Measurements from ENCODE around the gene CYP4A22.
A peak's percentile ranks its signal among the peaks of the same experiment; 100 is the strongest.

CYP4A22 gene

DNA sequence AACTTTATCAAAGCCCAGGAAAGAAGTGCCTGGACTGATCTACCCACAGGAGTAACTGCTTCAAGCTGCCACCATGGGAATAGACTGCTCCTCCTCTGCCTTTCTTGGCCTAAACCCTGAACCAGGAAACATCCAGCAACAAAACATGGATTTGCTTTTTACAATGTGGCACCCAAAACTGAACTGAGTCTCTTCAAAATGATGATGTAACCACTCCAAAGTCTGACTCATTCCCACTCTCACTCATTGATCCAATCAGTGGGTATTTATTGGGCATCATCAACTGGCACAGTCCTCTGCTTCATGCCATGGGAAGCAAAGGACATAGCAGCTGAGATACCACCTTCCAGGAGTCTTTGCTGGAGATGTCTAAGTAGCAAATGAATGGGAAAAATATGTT is 23.5 kb downstream of the CYP4A22 start:
- no peak for DNase-seq

DNA sequence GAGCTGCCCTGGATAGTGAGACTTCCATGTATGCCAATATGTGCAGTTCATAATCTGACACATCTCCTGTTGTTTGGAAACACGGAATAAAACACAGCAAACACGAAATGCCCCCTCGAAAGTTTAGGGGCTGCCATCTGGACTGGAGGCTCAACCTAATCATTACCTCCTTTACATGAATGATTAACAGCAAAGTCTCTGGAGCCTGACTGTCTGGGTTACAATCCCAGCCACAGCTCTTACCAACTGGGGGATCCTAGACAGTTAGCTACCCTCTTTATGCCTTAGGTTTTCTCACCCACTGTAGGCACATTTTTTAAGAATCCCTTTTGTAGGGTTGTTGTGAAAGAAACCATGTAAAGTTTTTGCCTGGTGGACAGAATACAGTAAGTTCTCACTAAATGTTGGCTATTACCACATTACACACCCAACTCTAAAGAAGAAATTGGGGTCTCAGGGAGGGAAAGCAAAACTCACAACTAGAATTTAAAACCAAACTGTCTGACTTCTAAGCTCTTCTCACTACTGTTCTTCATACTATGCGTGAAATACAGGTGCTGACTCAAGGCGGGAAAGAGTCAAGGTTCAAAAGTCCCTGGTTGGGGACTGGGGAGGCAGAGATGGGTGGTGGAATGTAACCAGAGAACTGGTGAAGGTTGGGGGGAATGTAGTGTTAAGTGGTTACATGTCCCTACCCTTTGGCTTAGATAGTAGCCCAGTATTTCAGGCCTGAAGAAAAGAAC is 24.2 kb downstream of the CYP4A22 start:
- DNase-seq = no peak

DNA sequence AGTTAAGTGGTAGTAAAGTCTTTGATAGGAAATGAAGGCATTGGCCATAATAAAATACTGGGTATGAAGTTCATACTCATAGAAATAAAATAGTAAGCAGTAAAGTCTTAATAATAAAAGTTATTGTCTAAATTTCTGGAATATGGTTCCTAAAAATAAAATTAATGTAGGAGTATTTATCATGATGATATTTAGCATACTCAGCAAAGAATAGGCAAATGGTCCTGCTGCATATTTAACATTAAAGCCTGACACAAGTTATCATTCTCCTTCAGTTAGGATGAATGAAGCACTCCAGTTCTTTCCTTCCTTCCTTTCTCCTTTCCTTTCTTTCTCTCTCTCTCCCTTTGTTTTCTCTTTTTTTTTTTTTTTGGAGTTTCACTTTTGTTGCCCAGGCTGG is 27.3 kb downstream of the CYP4A22 start:
- no peak for DNase-seq

- DNase-seq = no peak
Measured at GRCh38 chr1:47172782-47173181, 35.5 kb downstream of the CYP4A22 start.

- no peak for DNase-seq
Measured at GRCh38 chr1:47174656-47175020, 37.4 kb downstream of the CYP4A22 start.

DNA sequence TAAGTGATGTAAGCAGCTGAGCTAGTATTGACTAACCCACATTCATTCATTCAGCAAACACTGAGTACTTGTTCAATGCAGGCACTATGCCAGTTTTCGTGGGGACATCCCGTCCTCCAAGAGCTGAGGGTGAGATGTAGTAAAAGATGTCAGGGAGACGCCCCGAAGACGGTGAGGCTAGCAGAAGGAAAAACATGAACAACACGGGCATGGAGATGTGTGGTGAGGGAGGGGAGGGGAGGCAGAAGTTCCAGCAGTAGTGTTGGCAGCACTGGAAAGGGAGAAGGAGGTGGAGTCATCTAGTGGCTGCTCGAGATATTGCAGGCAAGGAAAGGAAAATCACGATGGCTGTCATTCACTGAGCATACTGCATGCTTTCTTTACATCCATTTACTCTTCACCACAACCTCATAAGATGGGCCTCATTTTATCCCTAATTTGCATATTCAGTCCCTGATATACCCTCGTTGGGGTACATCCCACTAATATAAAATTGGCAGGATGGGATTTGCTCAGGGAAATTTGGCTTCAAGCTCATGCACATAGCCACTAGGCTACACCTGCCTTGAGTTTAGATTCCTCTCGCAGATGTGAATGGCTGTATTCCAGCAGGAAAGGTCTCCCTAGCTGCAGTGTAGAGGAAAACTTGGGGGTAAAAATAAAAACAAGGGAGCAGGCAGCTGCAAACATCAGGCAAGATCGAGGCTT is 38.1 kb downstream of the CYP4A22 start:
- DNase-seq = peak; percentile 18 to 72

DNA sequence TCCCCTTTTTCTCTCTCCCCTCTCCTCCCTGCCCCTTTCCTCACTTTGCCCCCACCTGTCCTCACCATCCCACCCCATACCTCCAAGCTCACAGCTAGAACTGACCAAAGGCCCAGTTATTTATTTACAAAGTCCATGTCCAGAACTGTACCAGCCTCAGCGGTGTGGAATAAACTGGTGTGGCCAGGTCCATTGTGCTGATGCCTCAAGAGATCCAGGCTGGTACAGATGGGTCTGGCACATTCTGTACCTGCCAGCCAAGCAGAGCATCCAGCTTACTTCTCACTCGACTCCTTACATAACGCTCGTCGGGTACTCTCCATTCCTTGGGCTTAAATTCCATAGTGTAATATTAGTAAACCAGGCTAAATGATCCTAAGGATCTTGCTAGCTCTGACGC is 40.8 kb downstream of the CYP4A22 start:
- DNase-seq = no peak

DNA sequence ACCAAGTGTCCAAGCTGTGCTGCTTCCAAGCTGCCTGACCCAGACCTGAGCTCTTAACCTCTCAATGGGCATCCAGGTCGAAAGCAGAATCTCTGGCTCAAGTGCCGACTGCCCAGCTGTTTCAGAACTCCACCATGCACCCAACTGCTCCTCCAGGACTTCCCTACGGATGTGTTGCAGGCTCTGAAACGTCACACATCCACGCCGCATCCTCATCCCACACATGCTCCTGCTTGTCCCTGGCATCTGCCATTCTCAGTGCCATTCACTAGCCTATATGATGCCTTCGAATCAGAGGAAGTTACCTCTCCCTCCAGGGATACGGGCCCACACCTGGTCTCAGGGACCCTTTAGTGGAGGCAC is 41.4 kb downstream of the CYP4A22 start:
- no peak for DNase-seq

- peak; percentile 79 to 91 for DNase-seq
Measured at GRCh38 chr1:47179017-47179987, 42.1 kb downstream of the CYP4A22 start.

- DNase-seq = no peak
Measured at GRCh38 chr1:47179988-47180563, 42.8 kb downstream of the CYP4A22 start.

DNA sequence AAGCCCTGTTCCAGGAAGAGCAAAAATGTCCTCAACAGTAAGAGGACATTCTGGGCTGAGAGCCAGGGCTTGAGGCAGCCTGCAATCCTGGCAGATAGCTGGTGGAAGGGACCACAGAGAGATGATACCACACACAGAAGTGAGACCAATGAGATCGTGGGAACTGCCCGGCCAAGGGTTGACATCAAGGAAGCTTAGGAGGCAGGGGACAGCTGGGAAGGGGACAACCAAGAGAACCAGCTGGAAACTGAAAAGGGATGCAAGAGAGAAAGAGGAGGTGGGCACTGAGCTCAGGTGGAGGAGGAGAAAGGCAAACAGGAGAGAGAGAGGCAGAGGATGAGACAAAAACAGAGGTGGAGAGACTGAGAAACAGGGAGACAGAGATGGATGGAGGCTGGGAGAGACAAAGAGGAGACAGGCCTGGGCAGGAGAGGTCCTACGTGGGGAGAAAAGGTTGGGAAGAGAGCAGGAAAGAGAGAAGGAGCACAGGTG is 43.4 kb downstream of the CYP4A22 start:
- DNase-seq = no peak

DNA sequence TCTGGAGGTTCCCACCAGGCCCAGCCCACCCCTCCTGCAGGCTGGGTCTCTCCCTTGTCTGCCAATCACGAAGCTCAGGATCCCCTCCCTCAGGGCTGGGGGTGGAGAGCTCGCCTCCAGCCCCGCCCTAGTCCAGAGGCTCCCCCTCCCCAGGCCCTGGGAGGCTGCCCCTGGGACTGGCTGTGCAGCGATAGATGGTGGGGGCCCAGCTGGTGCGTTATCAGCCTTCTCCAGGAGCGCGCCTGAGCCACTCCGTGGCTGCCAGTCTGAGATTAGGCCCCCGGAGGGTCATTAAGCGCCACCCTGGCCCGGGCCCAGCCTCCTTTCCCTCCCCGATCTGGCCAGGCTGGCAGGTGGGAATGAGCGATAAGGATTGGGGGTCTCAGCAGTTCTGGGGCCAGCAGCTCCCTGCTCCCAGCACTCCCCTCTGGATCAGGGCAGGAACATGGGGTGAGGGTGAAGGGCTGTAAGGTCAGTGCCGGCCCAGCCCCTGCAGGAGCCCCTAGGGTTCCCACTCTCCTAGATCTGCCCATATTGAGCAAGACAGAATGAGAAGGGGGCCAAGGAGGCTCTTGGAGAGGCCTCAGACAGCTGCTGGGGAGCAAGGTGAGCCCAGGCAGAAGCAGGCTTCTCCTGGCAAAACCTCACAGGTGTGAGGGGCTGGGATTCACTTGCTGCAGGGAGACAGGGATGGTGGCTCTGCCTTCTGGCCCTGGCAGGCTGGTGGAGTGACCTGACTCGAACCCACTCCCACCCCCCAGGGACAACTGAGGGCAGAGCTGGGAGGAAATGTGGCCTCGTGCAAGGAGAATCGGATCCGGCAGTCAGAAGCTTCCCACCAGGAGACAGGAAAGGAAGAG is 44.1 kb downstream of the CYP4A22 start:
- no peak for DNase-seq

DNA sequence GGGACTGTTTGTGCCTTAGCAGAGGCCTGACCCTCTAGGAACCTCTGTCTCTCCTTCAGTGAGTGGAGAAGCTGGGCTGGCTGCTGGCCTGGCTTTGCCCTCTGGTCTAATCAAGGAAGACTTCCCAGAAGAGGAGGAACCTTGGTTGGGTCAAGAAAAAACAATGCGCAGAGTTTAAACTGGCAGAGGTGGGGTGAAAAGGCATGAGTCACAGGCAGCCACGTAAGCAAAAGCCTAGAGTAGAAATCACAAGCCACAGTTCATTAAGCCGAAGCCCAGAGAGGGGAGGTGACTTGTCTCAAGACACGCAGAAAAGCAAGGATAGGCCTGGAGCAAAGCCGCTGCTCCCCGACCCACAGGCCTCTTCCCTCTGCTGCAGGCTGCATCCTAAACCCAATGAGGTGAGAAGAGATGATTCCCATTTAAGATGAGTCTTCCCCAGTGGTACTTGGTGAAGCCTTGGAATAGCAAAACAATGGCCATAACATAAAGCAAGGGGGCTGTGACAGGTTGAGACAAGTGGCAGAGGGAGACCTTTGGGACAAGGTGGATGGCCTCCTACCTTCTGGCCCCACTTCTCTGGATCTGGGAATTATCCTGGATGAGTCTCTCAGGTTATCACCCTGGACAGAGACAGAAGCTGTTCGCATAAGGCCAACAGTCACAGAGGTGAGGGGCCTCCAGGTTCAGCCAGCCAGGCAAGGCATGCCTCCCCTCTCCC is 44.9 kb downstream of the CYP4A22 start:
- DNase-seq = no peak

GRCh38 chr1:47182676-47183235 is 45.5 kb downstream of the CYP4A22 start:
- no peak for DNase-seq

DNA sequence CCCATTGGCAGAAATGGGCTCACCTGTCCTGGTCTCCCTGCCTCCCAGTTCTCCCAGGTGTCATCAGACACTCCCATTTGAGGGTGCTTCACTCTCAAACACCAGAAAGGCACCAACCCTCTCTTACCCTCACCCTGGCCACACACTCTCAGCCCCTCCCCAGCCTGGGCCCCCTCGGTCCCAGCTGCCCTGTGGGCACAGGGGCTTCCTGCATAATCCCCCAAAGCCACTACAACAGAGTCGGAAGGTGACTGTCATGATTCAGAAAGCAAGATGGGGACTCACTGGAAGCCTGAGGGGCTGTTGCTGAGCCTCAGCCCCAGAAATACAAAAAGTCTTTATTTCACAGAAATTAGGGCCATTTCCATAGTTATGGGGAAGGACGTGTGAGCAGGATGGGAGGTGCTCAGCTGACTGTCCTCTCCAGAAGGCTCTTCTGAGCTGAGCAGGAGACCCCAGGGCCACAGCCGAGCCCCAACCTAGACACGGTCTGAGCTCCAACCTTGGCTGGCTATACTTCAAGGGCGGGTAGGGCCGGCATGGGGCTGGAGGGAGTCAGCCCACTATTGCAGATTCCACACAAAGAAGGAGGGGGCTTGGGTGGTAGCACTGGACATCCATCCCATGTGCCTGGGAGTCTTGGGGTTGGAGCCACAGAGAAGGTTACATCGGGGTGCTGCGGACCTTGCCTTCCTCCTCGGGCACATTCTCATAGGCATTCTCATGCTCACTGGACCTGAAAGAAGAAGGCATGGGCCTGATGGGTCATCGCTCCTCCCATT is 46.3 kb downstream of the CYP4A22 start:
- no peak for DNase-seq

- DNase-seq = no peak
Measured at GRCh38 chr1:47184090-47184821, 47.0 kb downstream of the CYP4A22 start.

DNA sequence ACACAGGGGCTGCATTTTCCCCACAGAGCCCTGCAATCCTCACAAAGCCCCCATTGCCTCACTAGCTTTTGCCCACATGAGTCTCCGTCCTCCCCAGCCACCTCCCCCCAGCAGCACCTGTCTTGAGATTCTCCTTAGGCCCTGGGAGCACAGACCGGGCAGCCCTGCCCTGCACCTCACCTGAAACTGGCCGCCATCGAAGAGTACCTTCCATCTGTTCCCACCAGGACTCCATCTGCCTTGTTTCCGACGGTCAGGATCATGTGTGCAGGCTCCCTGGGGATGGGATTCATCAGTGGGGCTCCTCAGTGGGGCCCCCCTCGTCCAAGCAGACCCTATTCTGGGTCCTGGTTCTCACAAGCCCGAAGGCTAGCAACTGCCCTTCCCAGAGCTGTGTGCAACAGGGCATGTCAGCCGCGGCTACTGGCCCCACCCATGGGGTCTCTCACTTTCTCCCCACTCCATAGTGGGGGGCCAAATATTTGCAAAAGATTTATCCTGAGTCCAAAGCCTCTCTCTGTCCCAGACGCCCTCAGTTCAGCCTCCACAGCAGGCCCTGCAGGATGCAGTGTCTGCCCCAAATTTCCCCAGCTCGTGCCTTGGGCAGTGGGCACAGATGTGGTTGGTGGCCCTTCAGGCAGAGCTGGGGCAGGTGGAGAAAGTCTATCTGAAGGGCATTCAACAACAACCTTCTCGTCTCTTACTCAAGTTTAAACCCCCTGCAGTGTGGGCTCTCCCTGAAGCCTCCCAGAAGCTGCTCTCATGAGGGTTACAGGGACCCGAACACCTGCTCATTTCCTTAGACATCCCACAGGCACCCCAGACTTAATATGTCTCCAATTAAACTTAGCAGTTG is 47.8 kb downstream of the CYP4A22 start:
- no peak for DNase-seq
